ENCODE measurements around the gene ZBTB33.

ZBTB33 gene

GRCh38 chrX:120260369-120260768 is 9.8 kb downstream of the ZBTB33 start:
- Histone ChIP-seq H3K4me3 (no peak overlapping the region), H3K27ac (peak overlapping the region in 3 of 21 experiments; percentile 1 to 50 (median 38))

DNA sequence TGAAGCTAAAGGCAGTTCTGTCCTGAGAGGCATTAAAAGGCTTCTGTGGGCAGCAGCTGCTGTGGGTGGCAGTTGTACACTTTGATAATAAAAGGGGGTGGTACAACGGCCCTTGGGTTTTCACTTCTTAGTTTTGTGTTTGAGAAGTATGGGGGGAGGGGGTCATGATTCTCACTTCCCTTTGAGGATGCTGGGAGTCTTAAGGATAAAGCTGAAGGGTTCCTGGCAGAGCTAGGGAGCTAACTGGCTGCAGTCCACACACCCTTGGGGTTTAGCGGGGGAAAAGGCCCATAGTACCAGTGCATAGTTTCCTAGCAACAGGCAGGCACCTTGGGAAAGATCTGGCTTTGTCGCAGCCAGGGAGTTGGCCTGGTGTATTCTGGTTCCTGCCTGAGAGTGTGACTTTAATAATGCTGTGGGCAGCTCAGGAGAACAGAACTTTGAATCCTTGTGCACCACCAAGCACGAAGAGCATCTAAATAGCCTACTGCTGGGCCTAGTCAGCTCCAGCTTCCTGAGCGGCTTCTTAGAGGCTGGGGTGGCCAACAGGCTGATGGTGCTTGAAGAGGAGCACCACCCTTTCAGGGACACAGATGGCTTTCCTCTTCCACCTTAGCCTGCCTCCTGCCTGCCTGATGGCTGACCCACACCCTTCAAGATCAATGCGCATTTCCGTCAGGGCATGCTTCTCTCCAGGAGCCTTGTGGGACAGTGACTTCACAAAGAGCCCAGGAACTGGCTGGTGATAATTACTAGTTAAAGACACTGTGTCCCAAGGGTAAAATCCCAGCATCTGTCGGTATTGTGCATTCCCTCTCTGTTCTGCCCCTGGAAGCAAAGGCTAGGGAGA is 12.5 kb downstream of the ZBTB33 start:
- Histone ChIP-seq H3K4me3 (no peak overlapping the region), H3K27ac (peak overlapping the region in 3 of 21 experiments; percentile 10 to 21 (median 19))

GRCh38 chrX:120264341-120264740 is 13.7 kb downstream of the ZBTB33 start:
- Histone ChIP-seq H3K4me3 (no peak overlapping the region), H3K27ac (no peak overlapping the region)

DNA sequence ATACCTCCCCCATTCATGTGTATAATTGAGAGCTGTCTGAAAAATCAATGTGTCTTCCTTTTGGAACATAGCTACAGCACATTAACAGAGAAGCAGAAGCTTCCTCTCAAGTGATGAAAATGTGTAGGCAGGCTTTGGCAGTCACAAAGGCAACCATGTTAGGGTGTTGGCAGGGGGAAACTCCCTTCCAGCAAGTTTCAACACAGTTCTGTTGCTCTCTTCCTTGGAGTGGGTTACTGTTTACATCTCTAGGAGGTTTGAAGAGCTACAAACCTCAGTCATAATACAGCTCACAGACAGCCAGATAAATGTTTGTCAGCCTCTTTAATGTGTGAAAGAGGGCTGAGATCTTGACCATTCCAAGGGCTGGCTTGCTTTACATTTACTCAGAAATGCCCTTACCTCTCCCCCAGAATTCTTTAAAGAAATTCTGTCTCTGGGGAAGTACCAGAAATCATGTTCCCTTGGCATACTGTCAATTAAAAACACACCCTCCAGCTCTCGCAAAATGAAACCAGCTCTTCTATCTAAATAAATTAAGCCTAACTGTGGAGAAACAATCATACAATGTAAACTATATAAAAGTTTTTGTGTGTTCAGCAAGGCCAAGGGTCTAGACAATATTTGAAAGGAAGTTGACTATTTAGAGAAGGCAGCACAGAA is 18.9 kb downstream of the ZBTB33 start:
- H3K27ac ChIP-seq, result peak overlapping the region in 9 of 21 experiments; percentile 17 to 70 (median 60)
- H3K4me3 ChIP-seq, result no peak overlapping the region

- Histone ChIP-seq H3K27ac (peak overlapping the region in 8 of 21 experiments; percentile 17 to 70 (median 62)), H3K4me3 (no peak overlapping the region)
Observed at GRCh38 chrX:120270567-120270966, 20.0 kb downstream of the ZBTB33 start.

DNA sequence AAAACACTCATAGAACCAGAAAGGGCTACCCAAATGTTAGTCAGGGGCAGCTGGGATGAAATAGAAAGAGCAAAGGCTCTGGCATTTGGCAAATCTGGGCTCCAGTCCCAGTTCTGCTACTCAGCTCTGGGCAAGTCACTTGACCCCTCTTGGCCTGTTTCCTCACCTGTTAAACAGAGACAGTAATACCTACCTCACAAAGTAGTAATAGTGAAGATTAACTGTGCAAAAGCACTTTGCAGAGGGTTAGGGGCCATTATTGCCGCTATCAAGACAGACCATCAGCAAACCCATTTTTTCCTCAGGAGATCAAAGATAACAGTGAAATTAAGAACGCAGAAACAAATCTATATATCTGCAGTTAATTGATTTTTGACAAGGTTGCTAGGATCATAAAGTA is 20.6 kb downstream of the ZBTB33 start:
- H3K4me3 ChIP-seq, result no peak overlapping the region
- H3K27ac ChIP-seq, result no peak overlapping the region

- Histone ChIP-seq H3K27ac (no peak overlapping the region), H3K4me3 (no peak overlapping the region)
Observed at GRCh38 chrX:120274145-120274544, 23.5 kb downstream of the ZBTB33 start.

GRCh38 chrX:120274958-120275357 is 24.3 kb downstream of the ZBTB33 start:
- Histone ChIP-seq H3K4me3 (no peak overlapping the region), H3K27ac (no peak overlapping the region)

DNA sequence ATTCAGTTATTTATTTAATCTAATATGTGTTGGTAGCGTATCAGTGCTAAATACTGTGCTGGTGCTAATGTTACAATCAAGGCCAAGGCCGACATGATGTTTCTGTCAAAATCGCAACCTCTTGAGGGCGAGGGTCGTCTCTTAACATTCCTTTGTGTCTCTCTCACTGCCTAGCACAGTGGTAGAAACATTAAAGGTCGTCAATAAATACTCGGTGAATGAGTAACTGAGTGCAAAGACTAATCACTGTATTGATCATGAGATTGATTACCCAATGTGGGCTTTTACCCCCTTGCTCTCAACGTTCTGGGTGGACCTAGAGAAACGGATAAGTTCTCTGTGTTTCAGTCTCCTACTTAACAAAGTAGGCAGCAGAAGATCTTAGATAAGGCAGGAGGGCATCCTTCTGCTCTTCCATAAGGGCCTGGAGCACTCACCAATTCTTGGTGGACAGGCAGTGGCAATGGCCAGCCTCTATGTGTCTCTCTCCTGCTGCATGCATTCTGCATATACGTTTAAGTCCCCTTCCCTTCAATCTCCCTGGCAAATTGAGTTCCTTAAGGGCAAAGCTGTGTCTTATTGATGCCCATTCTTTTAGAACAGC is 30.5 kb downstream of the ZBTB33 start:
- no peak overlapping the region for H3K4me3 ChIP-seq
- no peak overlapping the region for H3K27ac ChIP-seq

- Histone ChIP-seq H3K4me3 (no peak overlapping the region), H3K27ac (no peak overlapping the region)
Observed at GRCh38 chrX:120281761-120282160, 31.1 kb downstream of the ZBTB33 start.

DNA sequence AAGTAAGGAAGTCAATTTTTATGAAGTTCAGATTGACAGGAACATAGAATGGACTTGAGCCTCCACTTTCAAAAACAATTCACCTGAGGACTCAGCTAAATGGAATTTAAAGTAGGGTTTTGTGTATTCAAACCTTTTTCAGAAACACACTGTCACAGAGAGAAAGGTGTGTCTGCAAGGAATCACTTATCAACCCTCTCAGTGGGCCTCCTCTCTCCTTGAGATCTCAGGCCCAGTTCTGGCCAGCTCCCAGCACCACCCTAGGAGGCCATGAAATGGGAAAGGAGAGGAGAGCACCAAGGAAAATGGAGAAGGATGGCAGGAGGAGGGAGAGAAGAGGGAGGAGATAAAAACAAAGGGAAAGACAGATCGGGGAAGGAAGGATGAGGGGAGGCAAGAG is 32.1 kb downstream of the ZBTB33 start:
- H3K27ac ChIP-seq, result no peak overlapping the region

DNA sequence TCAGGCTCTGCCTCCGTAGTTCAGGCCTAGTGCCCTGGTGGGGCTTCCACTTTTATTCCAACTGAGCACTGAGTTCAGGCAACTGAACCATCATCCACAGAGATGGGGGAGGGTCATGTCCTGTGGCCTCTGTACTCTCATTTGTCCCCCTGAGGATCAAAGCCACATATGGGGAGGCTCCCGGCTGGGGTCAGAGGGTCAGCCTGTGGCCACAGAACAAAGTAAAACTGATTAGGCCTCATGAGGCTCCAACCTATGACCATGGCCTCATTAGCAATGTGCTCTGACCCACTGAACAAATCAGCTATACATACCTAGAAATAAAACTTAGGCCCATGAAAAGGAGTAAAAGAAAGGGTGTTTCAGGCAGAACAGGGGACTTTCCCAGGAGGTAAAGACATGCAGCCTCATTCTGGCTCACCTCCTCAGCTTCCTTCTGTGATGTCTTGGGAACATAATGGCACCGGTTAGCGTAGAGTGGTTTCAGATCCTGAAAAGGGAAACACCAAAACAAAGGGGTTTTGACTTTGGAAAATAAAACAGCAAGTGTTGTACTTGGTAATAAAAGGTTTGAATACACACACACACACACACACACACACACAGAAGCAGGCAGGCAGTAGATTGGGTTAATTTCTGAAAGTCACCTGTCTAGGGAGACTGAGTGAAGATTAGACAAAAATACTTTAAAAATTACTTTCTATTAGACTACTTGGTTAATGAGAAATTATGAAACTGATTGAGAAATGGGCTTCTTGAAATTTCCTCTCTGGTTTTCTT is 36.3 kb downstream of the ZBTB33 start:
- Histone ChIP-seq H3K4me3 (no peak overlapping the region), H3K27ac (no peak overlapping the region)

More for the DNA sequence above, 32.1 kb downstream of the ZBTB33 start:
- H3K4me3 ChIP-seq, result no peak overlapping the region

- Histone ChIP-seq H3K4me3 (no peak overlapping the region), H3K27ac (no peak overlapping the region)
Observed at GRCh38 chrX:120287513-120288112, 37.0 kb downstream of the ZBTB33 start.

DNA sequence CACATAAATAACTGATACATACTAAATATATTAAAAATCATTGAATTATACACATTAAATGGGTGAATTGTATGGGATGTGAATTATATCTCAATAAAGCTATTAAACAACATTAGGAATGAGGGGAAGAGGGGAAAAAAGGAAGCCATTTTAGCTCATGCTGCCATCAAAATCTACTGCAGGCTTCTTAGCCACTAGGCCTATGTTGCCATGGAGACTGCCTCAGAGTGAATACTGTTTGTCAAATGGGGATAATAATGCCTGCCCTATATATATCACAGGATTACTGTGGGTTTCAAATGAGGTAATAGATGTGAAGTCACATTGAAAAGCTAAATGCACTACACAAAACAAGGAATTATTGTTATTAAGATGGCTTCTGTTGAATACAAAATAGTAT is 39.5 kb downstream of the ZBTB33 start:
- H3K4me3 ChIP-seq, result no peak overlapping the region
- no peak overlapping the region for H3K27ac ChIP-seq

DNA sequence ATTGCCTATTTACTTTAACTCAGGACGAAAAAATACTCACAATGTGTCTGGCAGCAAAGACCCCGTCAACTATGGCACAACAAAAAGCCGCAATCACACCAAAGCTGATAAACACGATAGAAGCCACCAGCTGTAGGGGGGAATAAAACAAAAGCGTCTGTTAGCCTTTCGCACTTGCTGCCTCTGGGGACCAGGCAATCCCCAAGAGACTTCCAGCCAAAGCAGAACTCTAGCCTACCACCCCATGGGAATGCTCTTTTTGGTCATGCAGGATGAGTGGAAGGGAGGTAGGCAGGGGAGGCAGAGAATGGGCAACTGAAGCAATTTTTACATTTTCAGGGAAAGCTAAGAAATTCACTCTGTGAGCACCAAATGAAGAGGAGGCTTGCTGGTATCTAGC is 40.6 kb downstream of the ZBTB33 start:
- no peak overlapping the region for H3K27ac ChIP-seq

GRCh38 chrX:120293015-120293414 is 42.4 kb downstream of the ZBTB33 start:
- Histone ChIP-seq H3K4me3 (no peak overlapping the region), H3K27ac (no peak overlapping the region)

More for the DNA sequence above, 40.6 kb downstream of the ZBTB33 start:
- H3K4me3 ChIP-seq, result no peak overlapping the region

GRCh38 chrX:120294651-120295050 is 44.0 kb downstream of the ZBTB33 start:
- H3K27ac ChIP-seq, result no peak overlapping the region
- H3K4me3 ChIP-seq, result no peak overlapping the region

- H3K4me3 ChIP-seq, result no peak overlapping the region
- no peak overlapping the region for H3K27ac ChIP-seq
Observed at GRCh38 chrX:120297923-120298322, 47.3 kb downstream of the ZBTB33 start.

DNA sequence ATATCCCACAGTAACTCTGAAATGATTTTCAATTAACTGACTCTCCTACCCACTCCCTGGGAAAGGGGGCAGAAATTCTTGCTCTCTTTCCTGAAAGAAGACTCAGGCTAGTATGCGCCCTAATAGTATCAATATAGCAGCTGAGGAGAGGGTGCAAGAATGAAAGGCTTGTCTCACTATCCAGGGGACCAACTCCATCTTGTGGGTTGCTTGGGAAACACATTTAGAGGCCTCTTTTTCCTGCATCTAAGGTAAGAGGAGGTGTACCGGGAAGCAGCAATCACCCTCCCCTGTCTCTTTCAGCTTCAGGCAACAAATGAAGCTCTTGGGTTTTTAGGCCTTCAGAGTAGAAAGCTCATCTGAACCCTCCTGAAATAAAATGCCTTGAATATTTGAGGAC is 49.3 kb downstream of the ZBTB33 start:
- no peak overlapping the region for H3K27ac ChIP-seq
- H3K4me3 ChIP-seq, result no peak overlapping the region

GRCh38 chrX:120301497-120301896 is 50.9 kb downstream of the ZBTB33 start:
- Histone ChIP-seq H3K27ac (no peak overlapping the region), H3K4me3 (no peak overlapping the region)
